NCI-H446 treated with DMSO at 0.1 percent for 48 hours (cell line): ENCODE measurements around the gene PPP4R2.
"Not testable (repeated sequence)": the region's sequence is repeated elsewhere in the genome, so short reads cannot be mapped to it uniquely, and the experiment has no call there.

Experiments used
- DNase-seq: peaks from one replicate; lab custom pipeline; 2025; lab: John Stamatoyannopoulos, UW

Gene PPP4R2

DNA sequence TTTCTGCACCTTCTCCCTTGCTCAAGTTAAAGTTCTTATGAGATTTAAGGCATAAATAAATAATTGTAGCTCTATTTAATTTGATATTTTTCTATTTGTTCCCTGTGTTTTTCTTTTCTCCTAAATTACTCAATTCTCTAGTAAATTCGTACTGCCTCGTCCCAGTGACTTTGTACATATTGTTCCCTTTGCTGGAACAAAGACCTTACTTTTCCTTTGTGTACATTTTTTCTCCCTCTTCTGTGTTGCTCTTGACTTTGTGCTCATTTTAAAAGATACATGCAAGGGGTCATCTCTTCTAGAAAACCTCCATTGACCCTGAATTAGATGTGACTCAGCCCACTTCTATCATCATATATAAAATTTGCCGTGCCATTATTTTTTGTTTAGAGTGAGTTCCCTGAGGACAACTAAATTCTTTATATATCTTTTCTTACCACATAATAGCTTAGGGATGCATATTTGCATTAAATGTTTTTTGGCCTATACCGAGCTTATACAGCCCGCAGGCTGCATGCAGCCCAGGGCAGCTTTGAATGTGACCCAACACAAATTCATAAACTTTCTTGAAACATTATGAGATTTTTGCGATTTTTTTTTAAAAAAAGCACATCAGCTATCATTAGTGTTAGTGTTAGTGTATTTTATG lies 29.6 kb downstream of the PPP4R2 start:
- DNase-seq = no peak

DNA sequence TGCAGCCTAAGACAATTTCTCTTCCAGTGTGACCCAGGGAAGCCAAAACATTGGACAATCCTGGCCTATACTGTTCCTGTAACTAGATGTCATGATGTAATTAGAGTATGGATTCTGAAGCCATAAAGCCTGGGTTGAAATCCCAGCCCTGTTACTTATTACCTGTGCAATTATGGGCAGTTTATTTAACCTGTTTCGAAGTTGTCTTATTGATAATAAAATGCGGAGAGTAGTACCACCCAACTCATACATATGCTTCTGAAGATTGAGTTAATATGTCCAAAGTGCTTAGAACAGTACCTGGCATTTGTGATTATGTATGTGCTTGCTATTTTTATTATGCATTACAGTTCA lies 30.1 kb downstream of the PPP4R2 start:
- no peak for DNase-seq

DNA sequence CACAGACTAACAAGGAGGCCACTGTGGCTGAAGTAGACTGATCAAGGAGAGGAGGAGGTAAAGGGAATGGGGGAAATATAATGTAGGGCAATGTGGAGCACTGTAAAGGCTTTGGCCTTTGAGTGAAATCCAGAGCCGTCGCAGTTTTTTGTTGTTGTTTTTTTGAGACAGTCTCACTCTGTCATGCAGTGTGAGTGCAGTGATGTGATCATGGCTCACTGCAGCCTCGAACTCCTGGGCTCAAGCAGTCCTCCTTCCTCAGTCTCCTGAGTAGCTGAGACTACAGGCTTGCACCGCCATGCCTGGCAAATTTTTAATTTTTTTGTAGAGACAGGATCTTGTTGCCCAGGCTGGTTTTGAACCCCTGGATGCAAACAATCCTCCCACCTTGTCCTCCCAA lies 32.2 kb downstream of the PPP4R2 start:
- no peak for DNase-seq

DNA sequence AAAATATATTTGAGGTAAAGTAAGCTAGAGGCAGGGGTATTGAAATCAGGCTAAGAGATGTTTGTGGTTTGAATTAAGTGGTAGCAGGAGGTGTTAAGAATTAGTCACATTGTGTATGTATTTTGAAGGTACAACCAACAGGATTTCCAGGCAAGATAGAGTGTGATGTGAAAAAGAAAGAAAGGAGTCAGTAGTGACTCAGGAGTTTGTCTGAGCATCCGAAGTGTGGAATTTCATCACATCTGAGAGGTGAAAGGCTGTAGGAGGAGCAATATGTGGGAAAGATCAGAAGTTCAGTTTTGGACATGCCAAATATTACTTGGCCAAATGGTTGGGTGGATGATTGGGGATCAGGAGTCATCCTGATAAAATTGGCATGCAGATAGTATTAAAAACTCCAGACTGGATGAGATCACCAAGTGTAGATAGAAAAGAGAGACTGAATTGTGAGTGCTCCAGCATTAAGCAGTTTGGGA lies 32.7 kb downstream of the PPP4R2 start:
- DNase-seq = no peak

- no peak for DNase-seq
Measured at GRCh38 chr3:73030073-73030597, 33.5 kb downstream of the PPP4R2 start.

GRCh38 chr3:73031573-73032103 lies 35.0 kb downstream of the PPP4R2 start:
- DNase-seq = no peak

GRCh38 chr3:73036694-73037591 lies 40.3 kb downstream of the PPP4R2 start:
- DNase-seq = no peak

DNA sequence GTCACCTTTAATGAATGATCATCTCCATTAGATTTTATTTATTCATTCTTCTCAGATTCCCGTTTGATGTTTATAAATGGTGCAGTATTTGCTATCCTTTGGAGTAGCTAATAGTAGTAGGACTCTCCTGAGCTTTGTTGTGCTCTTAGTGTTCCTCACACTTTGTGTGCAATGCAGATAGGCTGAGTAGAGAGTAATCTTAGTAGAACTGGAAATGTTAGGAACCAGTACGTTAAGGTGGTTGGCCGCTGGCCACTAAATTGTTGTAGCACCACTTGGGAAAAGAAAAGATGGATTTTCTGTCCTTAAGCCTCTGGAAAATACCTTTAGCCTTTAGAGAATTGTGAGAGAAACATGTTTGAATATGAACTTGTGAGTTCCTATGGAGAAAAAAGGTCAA lies 44.9 kb downstream of the PPP4R2 start:
- no peak for DNase-seq

GRCh38 chr3:73043414-73043813 lies 46.8 kb downstream of the PPP4R2 start:
- no peak for DNase-seq

GRCh38 chr3:73045391-73045790 lies 48.8 kb downstream of the PPP4R2 start:
- no peak for DNase-seq

- no peak for DNase-seq
Measured at GRCh38 chr3:73046195-73046594, 49.6 kb downstream of the PPP4R2 start.

DNA sequence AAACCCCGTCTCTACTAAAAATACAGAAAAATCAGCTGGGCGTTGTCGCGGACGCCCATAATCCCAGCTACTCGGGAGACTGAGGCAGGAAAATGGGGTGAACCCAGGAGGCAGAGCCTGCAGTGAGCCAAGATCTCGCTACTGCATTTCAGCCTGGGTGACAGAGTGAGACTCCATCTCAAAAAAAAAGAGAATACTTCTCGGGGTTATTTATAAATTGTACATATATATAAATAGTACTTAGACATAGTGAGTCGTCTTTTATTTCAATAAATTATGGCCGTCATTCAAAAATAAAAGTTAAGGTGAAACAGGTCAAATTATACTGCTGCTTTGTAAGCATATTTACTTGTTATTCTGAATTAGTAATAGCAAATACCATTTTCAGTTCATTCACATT lies 52.7 kb downstream of the PPP4R2 start:
- no peak for DNase-seq

GRCh38 chr3:73052857-73053256 lies 56.2 kb downstream of the PPP4R2 start:
- no peak for DNase-seq

DNA sequence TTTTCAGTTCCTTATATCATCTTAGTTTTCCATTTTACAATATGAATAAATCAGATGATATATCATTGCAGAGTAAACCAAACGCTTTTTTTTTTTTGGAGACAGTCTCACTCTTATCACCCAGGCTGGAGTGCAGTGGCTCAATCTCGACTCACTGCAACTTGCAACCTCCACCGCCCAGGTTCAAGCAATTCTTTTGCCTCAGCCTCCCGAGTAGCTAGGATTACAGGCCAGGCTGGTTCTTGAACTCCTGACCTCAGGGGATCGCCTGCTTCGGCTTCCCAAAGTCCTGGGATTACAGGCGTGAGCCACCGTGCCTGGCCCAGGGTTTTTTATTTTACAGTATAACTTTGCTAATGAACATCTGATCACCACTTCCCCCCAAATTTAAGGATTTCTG lies 59.0 kb downstream of the PPP4R2 start:
- DNase-seq = no peak

DNA sequence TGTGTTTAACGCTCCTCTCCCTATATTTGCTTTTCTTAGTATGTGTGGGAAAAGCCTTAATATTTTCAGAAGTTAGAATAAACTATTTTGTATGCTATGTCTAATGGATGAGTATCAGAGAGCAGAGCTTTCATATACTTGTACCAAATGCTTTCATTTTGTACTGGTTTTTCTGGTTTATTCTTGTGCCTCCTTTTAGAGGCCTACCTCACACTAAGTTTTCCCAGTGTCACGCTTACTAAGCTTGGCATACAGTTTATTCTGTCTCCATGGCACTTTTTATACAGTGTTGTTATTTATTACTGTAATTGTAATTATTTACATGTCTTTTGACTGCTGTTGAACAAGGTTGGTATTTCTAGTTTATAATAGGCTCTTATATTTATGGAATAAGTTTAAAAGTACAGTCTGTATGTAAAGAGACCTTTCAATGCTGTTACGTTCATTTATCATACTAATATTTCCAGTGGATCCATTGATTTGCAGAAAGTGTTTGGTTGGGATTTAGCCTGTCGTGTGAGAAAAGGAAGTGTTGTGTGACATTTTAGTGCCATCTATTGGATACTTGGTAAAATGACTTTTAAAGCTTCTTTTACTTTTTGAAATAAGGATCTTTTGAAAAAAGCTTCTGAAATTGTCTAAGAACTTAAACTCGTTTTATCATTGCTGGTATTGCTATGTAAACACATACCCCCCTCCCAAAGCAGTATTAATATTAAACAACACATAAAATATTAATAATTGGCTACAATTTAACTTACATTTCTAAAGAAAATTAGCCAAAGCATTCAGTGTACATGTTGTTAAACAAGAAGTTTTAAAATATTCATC lies 59.6 kb downstream of the PPP4R2 start:
- DNase-seq = no peak

- DNase-seq = no peak
Measured at GRCh38 chr3:73056845-73057150, 60.2 kb downstream of the PPP4R2 start.

DNA sequence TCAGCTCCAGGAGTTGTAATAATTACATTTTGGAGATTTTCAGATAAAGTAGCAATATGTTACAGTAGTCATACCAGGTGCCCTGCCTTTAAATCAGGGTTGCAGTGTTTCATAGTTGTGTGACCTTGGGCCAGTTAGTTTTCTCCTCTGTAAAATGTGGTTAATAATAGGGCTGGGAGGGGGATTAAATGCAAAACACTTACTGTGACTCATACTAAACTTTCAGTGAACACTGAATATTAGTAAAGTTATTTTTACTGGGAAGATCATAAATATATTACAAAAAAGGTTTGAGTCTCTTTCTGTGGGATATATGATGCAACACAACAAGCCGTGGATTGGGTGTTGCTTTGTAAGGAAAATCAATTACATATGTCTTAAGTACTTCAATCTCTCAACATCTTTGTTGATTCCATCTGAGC lies 63.7 kb downstream of the PPP4R2 start:
- DNase-seq = no peak

DNA sequence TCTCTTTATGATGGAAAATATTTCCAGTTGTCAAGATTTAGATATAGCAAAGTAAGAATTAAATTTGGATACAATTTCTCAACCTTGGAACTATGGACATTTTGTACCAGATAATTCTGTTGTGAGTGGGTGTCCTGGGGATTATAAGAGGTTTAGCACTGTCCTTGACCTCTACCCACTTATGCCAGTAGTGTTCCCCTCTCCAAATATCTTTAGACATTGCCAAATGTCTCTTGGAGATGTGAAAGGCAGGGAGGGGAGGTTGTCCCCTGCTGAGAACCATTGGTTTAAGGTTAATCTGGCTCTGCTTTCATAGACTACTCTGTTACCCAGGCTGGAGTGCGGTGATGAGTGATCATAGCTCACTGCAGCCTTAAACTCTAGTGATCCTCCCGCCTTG lies 64.8 kb downstream of the PPP4R2 start, which contains the start of gene EBLN2:
Gene EBLN2 (plus strand): TSS at position 244 of the 400 bp plus-strand sequence. CDS start 423 bp downstream, outside the sequence.
- no peak for DNase-seq

GRCh38 chr3:73066243-73066642 lies 69.6 kb downstream of the PPP4R2 start:
- not testable (repeated sequence) for DNase-seq

- DNase-seq = no peak
Measured at GRCh38 chr3:73068419-73068818, 71.8 kb downstream of the PPP4R2 start.

GRCh38 chr3:73069187-73069586 lies 72.6 kb downstream of the PPP4R2 start:
- no peak for DNase-seq
